ENCODE results near the gene HPGDS.
"Not testable (repeated sequence)": the region's sequence is repeated elsewhere in the genome, so short reads cannot be mapped to it uniquely, and the experiment has no call there.

The HPGDS gene

GRCh38 chr4:94342694-94343093 lies at the start of gene HPGDS:
HPGDS (minus strand) TSS chr4:94342836; CDS start chr4:94334629, 8,207 bp downstream.
- TF ChIP-seq CTCF (IDR thresholded peaks at IDR 0.05; ENCODE audit: control insufficient read depth, insufficient read depth, low read depth, low read length, missing control alignments): no peak
- DNase-seq (ENCODE audit: low read depth): no peak

GRCh38 chr4:94390804-94391410 lies 48.3 kb upstream of the HPGDS start:
- DNase-seq (ENCODE audit: low read depth): no peak
- peak; percentile 56 for TF ChIP-seq CTCF (IDR thresholded peaks at IDR 0.05; ENCODE audit: control insufficient read depth, insufficient read depth, low read depth, low read length, missing control alignments)
- H3K4me3 ChIP-seq (ENCODE audit: control insufficient read depth, low read depth, low read length): no peak overlapping the region

More at GRCh38 chr4:94342694-94343093, at the start of gene HPGDS:
- H3K4me3 ChIP-seq (ENCODE audit: control insufficient read depth, low read depth, low read length): no peak within 1 kb of the TSS

- DNase-seq (ENCODE audit: low read depth): no peak
- no peak for TF ChIP-seq CTCF (IDR thresholded peaks at IDR 0.05; ENCODE audit: control insufficient read depth, insufficient read depth, low read depth, low read length, missing control alignments)
- H3K4me3 ChIP-seq (ENCODE audit: control insufficient read depth, low read depth, low read length): no peak overlapping the region
These were observed 47.1 kb upstream of the HPGDS start for GRCh38 chr4:94389595-94390267.

GRCh38 chr4:94387965-94388364 lies 45.3 kb upstream of the HPGDS start:
- H3K4me3 ChIP-seq (ENCODE audit: control insufficient read depth, low read depth, low read length); DNase-seq (ENCODE audit: low read depth): not testable (repeated sequence)

GRCh38 chr4:94385452-94385851 lies 42.8 kb upstream of the HPGDS start:
- H3K4me3 ChIP-seq (ENCODE audit: control insufficient read depth, low read depth, low read length); DNase-seq (ENCODE audit: low read depth): not testable (repeated sequence)

- H3K4me3 ChIP-seq (ENCODE audit: control insufficient read depth, low read depth, low read length); DNase-seq (ENCODE audit: low read depth): not testable (repeated sequence)
These were observed 40.3 kb upstream of the HPGDS start for GRCh38 chr4:94382891-94383290.

- H3K4me3 ChIP-seq (ENCODE audit: control insufficient read depth, low read depth, low read length): no peak overlapping the region
- TF ChIP-seq CTCF (IDR thresholded peaks at IDR 0.05; ENCODE audit: control insufficient read depth, insufficient read depth, low read depth, low read length, missing control alignments): no peak
- DNase-seq (ENCODE audit: low read depth): no peak
These were observed 35.4 kb upstream of the HPGDS start for GRCh38 chr4:94378047-94378446.

- H3K4me3 ChIP-seq (ENCODE audit: control insufficient read depth, low read depth, low read length): no peak overlapping the region
- TF ChIP-seq CTCF (IDR thresholded peaks at IDR 0.05; ENCODE audit: control insufficient read depth, insufficient read depth, low read depth, low read length, missing control alignments): no peak
- DNase-seq (ENCODE audit: low read depth): no peak
These were observed 34.7 kb upstream of the HPGDS start for GRCh38 chr4:94377294-94377693.
